OCI-LY1 (cell line): ENCODE data around the gene HIPK1.

Source experiments
- H2AFZ ChIP-seq: fragments of 200-600 bp; sonication (generic), shearing (Covaris generic); 2 replicates; pipeline ENCODE4 v1.6.0; 2014; ENCODE audit warnings: antibody characterized with exemption, mild to moderate bottlenecking, low read length
- H3F3A ChIP-seq: fragments of 200-600 bp; sonication (generic), shearing (Covaris generic); 2 replicates; pipeline ENCODE4 v1.6.0; 2014; ENCODE audit warnings: mild to moderate bottlenecking, antibody characterized with exemption, low read length, moderate library complexity; ENCODE audit not compliant: insufficient read depth
- H3K27ac ChIP-seq: fragments of 200-600 bp; sonication (generic); 2 replicates; pipeline ENCODE4 v1.5.1; 2014; ENCODE audit warnings: low read length, mixed run types, mild to moderate bottlenecking, low read depth; ENCODE audit not compliant: poor library complexity, severe bottlenecking
- H3K27me3 ChIP-seq: fragments of 200-600 bp; sonication (generic); 2 replicates; pipeline ENCODE4 v1.6.0; 2014; ENCODE audit warnings: antibody characterized with exemption, mild to moderate bottlenecking, low read length, moderate library complexity; ENCODE audit not compliant: insufficient read depth
- H3K36me3 ChIP-seq: fragments of 200-600 bp; sonication (generic); 2 replicates; pipeline ENCODE4 v1.6.1; 2014; ENCODE audit warnings: mild to moderate bottlenecking, antibody characterized with exemption, low read length, moderate library complexity, mixed read lengths; ENCODE audit not compliant: insufficient read depth
- H3K4me1 ChIP-seq: fragments of 200-600 bp; sonication (generic); 2 replicates; pipeline ENCODE4 v1.5.1; 2014; ENCODE audit warnings: mild to moderate bottlenecking, low read length, moderate library complexity; ENCODE audit not compliant: insufficient read depth, severe bottlenecking
- H3K4me2 ChIP-seq: fragments of 200-600 bp; sonication (generic), shearing (Covaris generic); 2 replicates; pipeline ENCODE4 v1.6.1; 2014; ENCODE audit warnings: low read length
- H3K4me3 ChIP-seq: fragments of 200-600 bp; sonication (generic); 2 replicates; pipeline ENCODE4 v1.5.1; 2014; ENCODE audit warnings: low read length, low read depth, mild to moderate bottlenecking, mixed read lengths; ENCODE audit not compliant: poor library complexity, severe bottlenecking
- H3K79me2 ChIP-seq: fragments of 200-600 bp; shearing (Covaris generic); 2 replicates; pipeline ENCODE4 v1.6.1; 2016; ENCODE audit warnings: mixed run types, low read length, mixed read lengths; ENCODE audit not compliant: insufficient read depth
- H3K9ac ChIP-seq: fragments of 200-600 bp; sonication (generic), shearing (Covaris generic); 2 replicates; pipeline ENCODE4 v1.6.1; 2014; ENCODE audit warnings: mild to moderate bottlenecking, low read length, mixed read lengths
- H3K9me2 ChIP-seq: fragments of 200-600 bp; sonication (generic), shearing (Covaris generic); 2 replicates; pipeline ENCODE4 v1.6.1; 2014; ENCODE audit warnings: low read depth, mild to moderate bottlenecking, low read length, mixed read lengths
- H3K9me3 ChIP-seq: fragments of 200-600 bp; shearing (Covaris generic); 2 replicates; pipeline ENCODE4 v1.6.1; 2014; ENCODE audit warnings: low read length, mixed read lengths
- H4K20me1 ChIP-seq: fragments of 200-600 bp; sonication (generic), shearing (Covaris generic); 2 replicates; pipeline ENCODE4 v1.6.0; 2016; ENCODE audit warnings: mild to moderate bottlenecking, low read length; ENCODE audit not compliant: insufficient read depth
- CTCF ChIP-seq: fragments of 200-600 bp; sonication (generic), shearing (Covaris generic); IDR thresholded peaks from 2 replicates; pipeline ENCODE4 v1.5.1; 2017; ENCODE audit warnings: mild to moderate bottlenecking, antibody characterized with exemption, low read length, moderate library complexity, mixed read lengths
- EZH2 ChIP-seq: fragments of 200-600 bp; sonication (generic), shearing (Covaris generic); IDR thresholded peaks from 2 replicates; pipeline ENCODE4 v1.8.0; 2017; ENCODE audit warnings: borderline replicate concordance, mixed run types, mild to moderate bottlenecking, antibody characterized with exemption, low read length, moderate library complexity, mixed read lengths

The HIPK1 gene

GRCh38 chr1:113981962-113982931, 53.1 kb downstream of the HIPK1 start:
- Histone ChIP-seq H3K9ac (no peak overlapping the region), H3K4me3 (no peak overlapping the region), H3K4me1 (peaks cover 5% of the 10 kb centered on the region)

GRCh38 chr1:113982949-113983348, 53.8 kb downstream of the HIPK1 start:
- H3K27ac ChIP-seq, result no peak overlapping the region
- no peak overlapping the region for H3K4me2 ChIP-seq

More at GRCh38 chr1:113981962-113982931, 53.1 kb downstream of the HIPK1 start:
- Histone ChIP-seq H3K27me3 (no peaks in the 10 kb centered on the region; the same call in 1 of the 2 replicates), H3K36me3 (no peaks in the 10 kb centered on the region), H3K4me2 (no peak overlapping the region), H3F3A (no peaks in the 10 kb centered on the region), H3K9me2 (no peaks in the 10 kb centered on the region), H2AFZ (no peak overlapping the region), H4K20me1 (no peaks in the 10 kb centered on the region), H3K27ac (no peak overlapping the region), H3K79me2 (no peaks in the 10 kb centered on the region), H3K9me3 (no peaks in the 10 kb centered on the region)
- TF ChIP-seq EZH2 (no peak), CTCF (no peak)

GRCh38 chr1:113983391-113983790, 54.3 kb downstream of the HIPK1 start:
- Histone ChIP-seq H3K4me2 (no peak overlapping the region), H3K27ac (no peak overlapping the region), H3K9me3 (no peaks in the 10 kb centered on the region), H3K9ac (no peak overlapping the region), H3F3A (no peaks in the 10 kb centered on the region), H3K27me3 (no peaks in the 10 kb centered on the region; the same call in 1 of the 2 replicates), H4K20me1 (no peaks in the 10 kb centered on the region), H3K36me3 (no peaks in the 10 kb centered on the region), H2AFZ (no peak overlapping the region), H3K4me3 (no peak overlapping the region), H3K9me2 (no peaks in the 10 kb centered on the region), H3K4me1 (peaks cover 3% of the 10 kb centered on the region), H3K79me2 (no peaks in the 10 kb centered on the region)
- TF ChIP-seq EZH2 (no peak), CTCF (no peak)

More at GRCh38 chr1:113982949-113983348, 53.8 kb downstream of the HIPK1 start:
- Histone ChIP-seq H3K4me1 (peaks cover 5% of the 10 kb centered on the region), H3K9ac (no peak overlapping the region), H3F3A (no peaks in the 10 kb centered on the region), H3K9me2 (no peaks in the 10 kb centered on the region), H3K4me3 (no peak overlapping the region), H3K9me3 (no peaks in the 10 kb centered on the region), H3K79me2 (no peaks in the 10 kb centered on the region), H4K20me1 (no peaks in the 10 kb centered on the region), H3K36me3 (no peaks in the 10 kb centered on the region), H3K27me3 (no peaks in the 10 kb centered on the region; the same call in 1 of the 2 replicates), H2AFZ (no peak overlapping the region)
- TF ChIP-seq EZH2, result no peak
- no peak for TF ChIP-seq CTCF
